ACHN (cell line): Measurements from ENCODE around the gene TOM1L1.

Experiments
- DNase-seq: peaks from one replicate; pipeline ENCODE4 v3.0.0-alpha.2; 2015
- in situ Hi-C: cut with HindIII; loops from 2 replicates; pipeline ENCODE4 v1.10.0; 2017; ENCODE audit warnings: low sequenced_read_pairs, low pct_ligation_motif_present, low pct_unique_long_range_greater_than_20kb

TOM1L1 gene

GRCh38 chr17:54974759-54975158 lies 74.1 kb downstream of the TOM1L1 start:
- in situ Hi-C loops = no loop called here
- DNase-seq = no peak

DNA sequence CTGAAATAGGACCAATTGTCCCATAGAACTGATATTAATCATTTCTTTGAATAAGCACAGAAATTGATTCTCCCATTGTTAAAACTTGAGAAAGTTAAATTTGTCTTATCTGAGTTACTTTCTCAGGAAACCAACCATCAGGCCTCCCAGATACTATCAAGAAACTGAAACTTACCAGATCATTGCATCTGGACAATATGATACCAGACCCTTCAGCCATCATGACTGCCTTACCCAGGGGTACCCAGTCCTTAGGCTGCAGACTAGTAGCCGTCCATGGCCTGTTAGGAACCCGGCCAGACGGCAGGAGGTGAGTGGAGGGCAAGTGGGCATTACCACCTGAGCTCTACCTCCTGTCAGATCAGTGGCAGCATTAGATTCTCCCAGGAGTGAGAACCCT lies 75.7 kb downstream of the TOM1L1 start:
- in situ Hi-C loops = no loop called here
- no peak for DNase-seq

DNA sequence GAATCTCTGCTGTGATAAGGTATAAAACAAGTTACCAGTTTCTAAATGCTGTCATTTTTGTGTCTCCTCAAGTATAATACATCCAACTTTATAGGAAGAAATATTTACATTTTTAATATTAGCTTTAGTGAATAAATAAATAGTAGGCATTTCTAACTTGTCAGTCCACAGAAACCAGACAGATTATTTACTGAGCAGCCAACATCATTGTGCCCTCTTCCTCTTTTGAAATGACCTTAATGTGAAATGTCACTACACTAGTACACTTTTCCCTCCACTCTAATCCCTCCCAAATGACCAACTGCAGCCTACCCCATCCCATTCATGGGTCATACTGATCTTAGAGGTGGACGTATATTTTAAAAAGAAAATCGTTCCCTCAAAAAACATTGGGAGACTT lies 77.1 kb downstream of the TOM1L1 start:
- no peak for DNase-seq
- in situ Hi-C loops = no loop called here

DNA sequence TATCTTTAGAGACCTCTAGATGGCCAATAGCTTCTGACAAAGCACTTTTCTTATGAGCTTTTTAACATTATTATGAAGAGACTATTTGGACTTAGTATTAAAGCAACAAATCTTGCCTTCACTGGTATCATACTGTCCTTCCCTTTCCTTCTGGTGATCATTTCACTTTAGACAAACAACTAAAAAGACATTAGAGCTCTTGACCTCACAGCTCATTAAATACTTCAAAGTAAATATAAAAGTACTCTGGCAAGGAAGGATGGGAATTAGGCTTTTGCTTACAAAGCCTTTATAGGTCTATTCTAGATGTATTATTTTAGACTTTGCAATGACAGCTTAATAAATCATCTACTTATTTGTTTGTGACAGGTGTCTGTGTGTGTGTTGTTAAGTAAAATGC lies 79.0 kb downstream of the TOM1L1 start:
- DNase-seq = no peak
- in situ Hi-C loops = no loop called here

DNA sequence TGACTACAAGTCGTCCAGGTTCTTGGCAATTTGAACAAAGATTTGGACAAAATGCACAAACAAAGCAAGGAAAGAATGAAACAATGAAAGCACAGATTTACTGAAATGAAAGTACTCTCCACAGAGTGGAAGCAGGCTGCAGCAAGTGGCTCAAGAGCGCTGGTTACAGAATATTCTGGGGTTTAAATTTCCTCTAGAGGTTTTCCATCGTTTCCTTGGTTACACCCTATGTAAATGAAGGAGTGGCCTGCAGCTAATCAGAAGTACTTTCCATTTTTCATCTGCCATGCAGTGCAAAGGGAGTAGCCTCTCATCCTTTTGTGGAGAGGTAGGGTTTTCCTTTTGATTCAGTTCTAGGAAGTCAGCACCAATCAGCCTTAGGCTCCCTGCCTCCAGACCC lies 79.7 kb downstream of the TOM1L1 start:
- DNase-seq = peak; percentile 72
- in situ Hi-C loops = no loop called here

- DNase-seq = no peak
- in situ Hi-C loops = no loop called here
Measured at GRCh38 chr17:54982399-54982798, 81.7 kb downstream of the TOM1L1 start.

DNA sequence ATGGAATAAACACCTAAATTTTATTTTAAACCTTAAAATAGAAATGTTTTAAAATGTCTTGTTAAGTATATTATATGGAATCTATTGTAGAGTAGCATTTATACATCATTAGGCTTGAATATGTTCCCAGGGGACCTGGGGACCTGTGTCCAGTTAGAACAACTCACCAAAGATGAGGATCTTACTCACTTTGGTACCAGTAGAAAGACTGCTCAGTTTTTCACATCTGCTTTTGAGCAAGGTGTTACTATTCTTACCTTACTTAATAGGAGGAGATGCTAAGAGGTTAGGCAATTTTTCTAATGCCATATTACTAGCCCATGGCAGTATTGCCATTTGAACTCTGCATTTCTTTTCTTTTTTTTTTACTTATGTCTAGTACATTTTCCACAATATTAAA lies 82.6 kb downstream of the TOM1L1 start:
- no peak for DNase-seq
- in situ Hi-C loops = no loop called here

DNA sequence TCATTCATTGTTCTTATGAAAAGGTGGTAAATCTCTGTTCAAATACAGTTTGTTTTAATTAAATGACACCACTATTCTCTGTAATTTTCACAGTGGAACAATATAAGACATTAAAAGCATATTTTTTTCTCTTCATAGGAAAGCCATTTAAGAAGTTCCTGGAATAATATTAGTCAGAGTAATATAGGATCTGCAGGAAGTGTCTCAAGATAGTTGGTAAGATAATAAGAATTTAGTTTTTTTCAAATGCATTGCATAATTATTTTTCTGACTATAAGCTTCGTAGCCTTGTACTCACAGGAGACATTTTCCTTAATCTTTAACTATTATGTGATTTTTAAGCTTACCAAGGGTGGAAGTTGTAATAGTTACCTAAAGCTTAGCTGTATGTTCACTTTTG lies 84.8 kb downstream of the TOM1L1 start:
- no peak for DNase-seq
- in situ Hi-C loops = no loop called here

DNA sequence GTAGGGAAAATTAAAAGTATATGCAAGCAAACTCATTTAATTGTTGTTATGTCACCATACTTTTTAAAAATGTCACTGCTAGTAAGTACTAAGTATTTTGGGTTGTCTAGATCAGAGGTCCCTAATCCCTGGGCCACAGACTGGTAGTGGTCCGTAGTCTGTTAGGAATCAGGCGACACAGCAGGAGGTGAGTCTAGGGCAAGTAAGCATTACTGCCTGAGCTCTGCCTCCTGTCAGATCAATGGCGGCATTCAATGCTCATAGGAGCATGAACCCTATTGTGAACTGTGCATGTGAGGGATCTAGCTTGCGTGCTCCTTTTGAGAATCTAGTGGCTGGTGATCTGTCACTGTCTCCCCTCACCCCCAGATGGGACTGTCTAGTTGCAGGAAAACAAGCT lies 89.5 kb downstream of the TOM1L1 start:
- DNase-seq = no peak
- in situ Hi-C loops = no loop called here

- in situ Hi-C loops = no loop called here
- no peak for DNase-seq
Measured at GRCh38 chr17:54991567-54991966, 90.9 kb downstream of the TOM1L1 start.

DNA sequence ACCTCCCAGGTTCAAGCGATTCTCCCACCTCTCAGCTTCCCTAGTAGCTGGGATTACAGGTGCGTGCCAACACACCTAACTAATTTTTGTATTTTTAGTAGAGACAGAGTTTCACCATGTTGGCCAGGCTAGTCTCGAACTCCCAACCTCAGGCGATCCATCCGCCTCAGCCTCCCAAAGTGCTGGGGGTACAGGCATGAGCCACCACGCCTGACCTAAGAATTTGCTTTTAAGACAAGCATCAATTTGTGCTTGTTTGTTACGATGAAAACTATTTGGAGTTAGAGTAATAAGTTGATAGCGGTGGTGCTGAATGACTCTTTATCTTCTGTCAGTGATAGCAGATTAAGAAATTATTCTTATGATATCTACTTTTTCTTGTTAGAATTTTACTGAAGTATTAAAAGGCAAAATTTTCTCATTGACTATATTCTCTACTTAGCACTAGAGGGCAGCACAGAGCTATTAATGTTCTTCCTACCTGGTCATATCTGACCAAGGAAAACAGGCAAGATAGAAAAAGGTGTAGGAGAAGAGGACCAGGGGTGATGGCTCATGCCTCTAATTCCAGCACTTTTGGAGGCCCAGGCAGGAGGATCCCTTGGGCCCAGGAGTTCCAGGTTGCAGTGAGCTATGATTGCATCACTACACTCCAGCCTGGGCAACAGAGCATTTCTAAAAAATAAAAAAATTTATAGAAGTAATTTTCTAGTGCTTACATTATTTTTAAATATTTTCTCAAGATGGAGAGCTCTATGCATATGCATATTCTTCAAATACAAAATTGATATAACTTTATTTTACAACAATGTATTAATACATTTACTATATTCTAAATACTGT lies 92.4 kb downstream of the TOM1L1 start:
- in situ Hi-C loops = no loop called here
- DNase-seq = peak; percentile 68

- in situ Hi-C loops = no loop called here
- DNase-seq = no peak
Measured at GRCh38 chr17:54996441-54996840, 95.8 kb downstream of the TOM1L1 start.

DNA sequence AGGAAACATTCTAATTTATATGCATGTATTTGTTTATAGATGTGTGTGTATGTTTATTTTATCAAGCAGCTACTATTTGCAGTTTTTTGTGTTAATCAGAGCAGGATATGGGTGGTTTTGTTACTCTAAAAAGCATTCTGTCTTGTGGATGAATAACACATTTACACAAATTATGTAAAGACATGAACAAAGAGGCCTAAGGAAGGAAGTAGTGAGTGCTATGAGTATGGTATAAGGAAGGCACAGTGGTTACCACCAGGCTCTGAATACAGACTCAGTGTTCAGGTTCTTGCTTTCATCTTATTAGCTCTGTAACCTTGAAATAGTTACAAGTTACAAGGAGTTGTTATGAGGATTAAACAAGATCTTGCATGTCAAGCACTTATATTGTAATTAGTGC lies 101.8 kb downstream of the TOM1L1 start:
- in situ Hi-C loops = no loop called here

GRCh38 chr17:55004484-55004883 lies 103.8 kb downstream of the TOM1L1 start:
- in situ Hi-C loops = no loop called here
- no peak for DNase-seq

More for the DNA sequence above, 101.8 kb downstream of the TOM1L1 start:
- DNase-seq = no peak

DNA sequence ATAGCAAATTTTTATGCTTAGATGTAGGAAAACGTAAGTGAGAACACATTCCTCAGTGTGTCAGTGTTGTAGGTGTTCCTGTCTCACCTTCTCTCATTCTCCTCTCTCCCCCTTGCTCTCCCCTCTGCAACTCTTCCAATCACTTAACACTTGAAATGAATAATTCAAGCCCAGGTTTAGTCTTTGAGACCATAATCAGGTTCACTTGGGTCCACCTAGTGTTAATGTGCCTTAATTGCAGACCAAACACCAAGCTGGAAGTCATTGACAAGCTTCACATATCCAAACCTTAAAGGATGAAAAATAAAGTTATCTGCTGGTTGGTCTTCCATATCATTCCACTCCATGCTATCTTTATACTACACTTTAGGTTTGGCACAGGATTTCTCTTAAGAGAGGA lies 104.9 kb downstream of the TOM1L1 start:
- in situ Hi-C loops = no loop called here
- DNase-seq = peak; percentile 60
